ENCODE measurements around the gene SCYL1.
A peak's percentile ranks its signal among the peaks of the same experiment; 100 is the strongest.

Gene SCYL1

GRCh38 chr11:65586676-65587075, 61.8 kb downstream of the SCYL1 start:
- peak; percentile 68 for DNase-seq

Measured in eye (tissue), 1 donor.